ENCODE measurements around the gene FAM219A.

FAM219A gene

DNA sequence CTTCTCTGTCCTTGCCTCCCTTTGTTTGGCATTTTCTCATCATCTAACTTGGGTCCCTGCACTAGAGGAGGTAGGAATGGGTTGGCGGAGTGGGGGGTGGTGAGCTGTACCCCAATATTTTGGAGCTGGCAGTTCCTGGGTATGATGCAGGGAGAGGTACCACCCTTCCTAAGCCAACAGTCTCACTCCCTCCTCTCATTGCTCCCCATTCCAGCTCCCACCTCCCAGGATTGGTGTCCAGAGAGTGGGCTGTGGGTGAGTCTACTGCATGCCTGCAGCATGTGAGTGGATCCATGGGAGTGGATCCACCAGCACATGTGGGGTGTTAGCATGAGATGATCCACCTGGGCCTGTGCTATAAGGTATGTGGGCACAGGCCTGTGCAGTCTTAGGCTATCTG lies 59.5 kb downstream of the FAM219A start:
- no peak for DNase-seq (ENCODE audit: low read depth, low spot score)
- Histone ChIP-seq H3K9me3 (ENCODE audit: low read depth, low read length) (no peaks in the 10 kb centered on the region), H3K27ac (no peak overlapping the region), H3K36me3 (ENCODE audit: insufficient read depth, low read length) (peaks cover 4% of the 10 kb centered on the region; the same call in 1 of the 2 replicates), H3K4me3 (no peak overlapping the region), H3K9ac (ENCODE audit: insufficient read length) (no peak overlapping the region)
- no peak for TF ChIP-seq EZH2 (IDR thresholded peaks at IDR 0.05)
- no peak for TF ChIP-seq POLR2AphosphoS5 (IDR thresholded peaks at IDR 0.05; ENCODE audit: borderline replicate concordance, low read depth, low read length)
- no peak for TF ChIP-seq FOXP2 (optimal IDR thresholded peaks at IDR 0.05; ENCODE audit: control extremely low read depth, extremely low read length, insufficient read depth)

DNA sequence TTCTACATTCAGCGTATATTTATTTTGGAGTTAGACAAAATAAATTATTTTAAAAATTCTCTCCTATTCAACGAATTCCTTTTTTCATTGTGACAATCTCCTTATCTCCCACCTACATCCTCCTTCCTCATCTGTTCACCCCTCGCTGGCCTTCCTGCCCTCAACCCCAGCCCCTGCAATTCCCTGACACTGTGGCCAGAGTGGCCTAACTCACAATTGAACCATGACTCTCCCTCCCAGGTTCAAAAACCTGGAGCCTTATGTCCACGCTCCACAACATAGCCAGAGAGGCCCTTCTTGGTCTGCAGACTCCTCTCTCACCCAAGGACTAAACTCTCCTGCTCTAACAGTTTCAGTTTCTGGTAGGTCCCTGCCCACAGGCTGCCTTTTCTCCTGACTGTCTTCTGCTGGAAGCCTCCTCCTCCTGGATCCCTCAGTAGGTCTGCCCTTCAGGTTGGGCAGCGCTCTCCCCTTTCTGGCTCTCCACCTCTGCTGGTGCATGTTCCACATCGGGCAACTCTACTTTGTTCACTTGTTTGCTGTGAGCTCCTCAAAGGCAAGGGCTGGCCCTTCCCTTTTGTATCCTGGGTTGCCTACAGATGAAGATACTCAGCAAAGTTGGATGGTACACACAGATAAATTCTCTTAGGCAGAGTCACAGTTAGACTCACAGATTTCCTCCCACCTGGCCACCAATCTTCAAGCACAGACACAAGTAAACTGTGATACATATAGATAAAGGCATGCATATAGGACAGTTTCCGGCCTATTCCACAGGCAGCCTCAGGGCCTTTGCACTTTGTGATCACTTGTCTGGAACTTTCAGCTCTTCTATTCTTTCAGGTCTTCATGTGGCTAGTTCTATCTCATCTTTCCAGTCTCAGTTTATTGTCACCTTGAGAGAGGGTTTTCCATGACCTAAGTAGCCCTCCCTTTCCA lies 61.8 kb downstream of the FAM219A start:
- TF ChIP-seq FOXP2 (optimal IDR thresholded peaks at IDR 0.05; ENCODE audit: control extremely low read depth, extremely low read length, insufficient read depth) (no peak), EZH2 (IDR thresholded peaks at IDR 0.05) (no peak), POLR2AphosphoS5 (IDR thresholded peaks at IDR 0.05; ENCODE audit: borderline replicate concordance, low read depth, low read length) (no peak)
- Histone ChIP-seq H3K27ac (no peak overlapping the region), H3K9ac (ENCODE audit: insufficient read length) (no peak overlapping the region), H3K4me3 (no peak overlapping the region), H3K36me3 (ENCODE audit: insufficient read depth, low read length) (no peaks in the 10 kb centered on the region; the same call in 1 of the 2 replicates), H3K9me3 (ENCODE audit: low read depth, low read length) (no peaks in the 10 kb centered on the region)
- DNase-seq (ENCODE audit: low read depth, low spot score), result no peak

DNA sequence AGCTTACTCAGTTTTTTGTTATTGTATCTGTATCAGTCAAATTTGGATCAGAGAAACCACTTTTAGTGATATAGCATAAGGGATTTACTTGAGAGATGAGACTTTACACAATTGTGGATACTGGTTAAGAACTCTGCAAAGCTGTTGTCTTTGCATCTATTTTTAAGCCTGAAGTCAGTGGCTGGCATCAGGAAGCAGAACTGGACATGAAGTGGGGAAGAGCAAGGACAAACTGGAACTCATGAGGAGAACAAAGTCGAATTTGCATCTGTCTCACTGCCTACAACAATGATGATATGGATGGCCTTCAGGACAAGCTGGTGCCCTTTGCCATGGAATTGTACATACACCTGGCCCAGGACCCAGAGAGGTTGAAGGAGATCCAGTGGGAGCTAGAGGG lies 65.9 kb downstream of the FAM219A start:
- TF ChIP-seq POLR2AphosphoS5 (IDR thresholded peaks at IDR 0.05; ENCODE audit: borderline replicate concordance, low read depth, low read length), result no peak
- Histone ChIP-seq H3K27ac (no peak overlapping the region), H3K4me3 (no peak overlapping the region), H3K9ac (ENCODE audit: insufficient read length) (no peak overlapping the region), H3K36me3 (ENCODE audit: insufficient read depth, low read length) (no peaks in the 10 kb centered on the region), H3K9me3 (ENCODE audit: low read depth, low read length) (no peaks in the 10 kb centered on the region)
- no peak for DNase-seq (ENCODE audit: low read depth, low spot score)

DNA sequence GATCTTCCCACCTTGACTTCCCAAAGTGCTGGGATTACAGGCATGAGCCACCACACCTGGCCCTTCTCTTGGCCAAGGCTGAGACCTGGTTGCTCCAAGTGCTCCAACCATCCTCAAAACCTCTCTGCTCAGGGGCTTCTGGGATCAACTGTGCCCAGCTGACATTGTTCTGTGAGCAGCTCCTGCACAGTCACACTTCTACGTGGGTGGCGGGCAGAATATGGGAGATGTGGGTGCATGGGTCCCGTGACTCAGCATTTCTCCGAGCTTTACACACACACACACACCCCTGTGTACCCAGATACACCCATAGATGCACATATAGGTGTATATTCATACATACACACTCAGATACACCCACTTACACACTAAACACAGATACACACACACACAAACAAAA lies 71.1 kb downstream of the FAM219A start:
- no peak for DNase-seq (ENCODE audit: low read depth, low spot score)
- H3K4me3 ChIP-seq, result no peak overlapping the region
- no peaks in the 10 kb centered on the region for H3K36me3 ChIP-seq (ENCODE audit: insufficient read depth, low read length)
- no peak for TF ChIP-seq POLR2AphosphoS5 (IDR thresholded peaks at IDR 0.05; ENCODE audit: borderline replicate concordance, low read depth, low read length)
- TF ChIP-seq EZH2 (IDR thresholded peaks at IDR 0.05), result no peak
- no peak for TF ChIP-seq FOXP2 (optimal IDR thresholded peaks at IDR 0.05; ENCODE audit: control extremely low read depth, extremely low read length, insufficient read depth)
- no peak overlapping the region for H3K9ac ChIP-seq (ENCODE audit: insufficient read length)
- no peak overlapping the region for H3K27ac ChIP-seq
- H3K9me3 ChIP-seq (ENCODE audit: low read depth, low read length), result no peaks in the 10 kb centered on the region

DNA sequence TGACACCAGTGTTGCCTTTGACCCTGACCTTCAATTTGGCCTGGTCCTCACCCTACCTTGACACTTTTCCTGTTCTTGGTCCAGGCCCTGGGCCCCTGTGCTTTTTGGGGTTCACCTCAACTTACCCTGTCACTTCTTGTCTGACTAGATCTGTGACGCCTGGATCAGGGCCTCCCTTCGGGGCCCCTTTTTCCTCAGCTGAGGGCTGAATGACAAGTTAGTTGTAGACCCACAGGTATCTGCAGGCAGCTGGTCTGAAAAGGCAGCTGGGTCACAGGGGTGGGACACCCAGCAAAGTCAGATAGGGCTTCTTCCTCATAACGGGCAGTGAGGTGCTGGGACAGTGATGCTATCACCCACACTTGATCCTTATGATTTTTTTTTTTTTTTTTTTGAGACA lies 71.7 kb downstream of the FAM219A start:
- no peak overlapping the region for H3K27ac ChIP-seq
- no peaks in the 10 kb centered on the region for H3K9me3 ChIP-seq (ENCODE audit: low read depth, low read length)
- TF ChIP-seq POLR2AphosphoS5 (IDR thresholded peaks at IDR 0.05; ENCODE audit: borderline replicate concordance, low read depth, low read length) (no peak), EZH2 (IDR thresholded peaks at IDR 0.05) (no peak), FOXP2 (optimal IDR thresholded peaks at IDR 0.05; ENCODE audit: control extremely low read depth, extremely low read length, insufficient read depth) (no peak)
- H3K9ac ChIP-seq (ENCODE audit: insufficient read length), result no peak overlapping the region
- H3K36me3 ChIP-seq (ENCODE audit: insufficient read depth, low read length), result no peaks in the 10 kb centered on the region
- no peak overlapping the region for H3K4me3 ChIP-seq
- no peak for DNase-seq (ENCODE audit: low read depth, low spot score)

DNA sequence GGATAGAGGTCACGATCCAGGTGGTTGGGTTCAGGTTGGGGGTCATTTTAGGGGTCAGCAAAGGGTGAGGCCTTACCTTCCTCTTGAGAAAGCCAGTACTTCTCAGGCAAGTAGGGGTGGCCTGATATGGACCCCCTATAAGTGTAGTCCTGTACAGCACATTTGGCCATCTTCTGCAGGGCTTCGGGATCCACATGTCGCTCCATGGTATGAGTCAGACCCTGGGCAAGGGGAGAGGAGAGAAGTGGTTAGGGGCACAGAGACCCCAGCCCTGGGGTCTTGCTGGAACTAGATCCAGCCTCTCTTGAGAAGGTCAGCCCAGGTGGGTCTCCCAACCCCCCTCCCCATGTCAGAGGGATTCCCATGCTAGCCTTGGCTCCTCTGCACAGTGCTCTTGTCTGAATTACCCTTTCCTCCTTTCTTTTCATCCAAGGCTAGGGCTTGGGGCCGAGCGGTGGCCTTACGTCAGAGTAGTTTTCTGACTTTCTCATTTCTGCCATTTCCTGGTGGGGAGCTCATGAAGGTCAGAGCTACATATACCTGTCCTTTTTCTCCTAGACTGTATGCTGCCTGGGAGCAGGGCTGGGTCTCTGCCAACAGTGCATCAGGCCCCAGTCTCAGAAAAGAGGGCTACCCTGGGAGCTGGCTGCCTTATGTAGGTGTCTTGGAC lies 72.7 kb downstream of the FAM219A start:
- no peaks in the 10 kb centered on the region for H3K36me3 ChIP-seq (ENCODE audit: insufficient read depth, low read length)
- TF ChIP-seq EZH2 (IDR thresholded peaks at IDR 0.05), result no peak
- no peak for TF ChIP-seq FOXP2 (optimal IDR thresholded peaks at IDR 0.05; ENCODE audit: control extremely low read depth, extremely low read length, insufficient read depth)
- no peak for TF ChIP-seq POLR2AphosphoS5 (IDR thresholded peaks at IDR 0.05; ENCODE audit: borderline replicate concordance, low read depth, low read length)
- DNase-seq (ENCODE audit: low read depth, low spot score), result no peak
- H3K27ac ChIP-seq, result no peak overlapping the region
- H3K9ac ChIP-seq (ENCODE audit: insufficient read length), result no peak overlapping the region
- no peaks in the 10 kb centered on the region for H3K9me3 ChIP-seq (ENCODE audit: low read depth, low read length)
- H3K4me3 ChIP-seq, result no peak overlapping the region

DNA sequence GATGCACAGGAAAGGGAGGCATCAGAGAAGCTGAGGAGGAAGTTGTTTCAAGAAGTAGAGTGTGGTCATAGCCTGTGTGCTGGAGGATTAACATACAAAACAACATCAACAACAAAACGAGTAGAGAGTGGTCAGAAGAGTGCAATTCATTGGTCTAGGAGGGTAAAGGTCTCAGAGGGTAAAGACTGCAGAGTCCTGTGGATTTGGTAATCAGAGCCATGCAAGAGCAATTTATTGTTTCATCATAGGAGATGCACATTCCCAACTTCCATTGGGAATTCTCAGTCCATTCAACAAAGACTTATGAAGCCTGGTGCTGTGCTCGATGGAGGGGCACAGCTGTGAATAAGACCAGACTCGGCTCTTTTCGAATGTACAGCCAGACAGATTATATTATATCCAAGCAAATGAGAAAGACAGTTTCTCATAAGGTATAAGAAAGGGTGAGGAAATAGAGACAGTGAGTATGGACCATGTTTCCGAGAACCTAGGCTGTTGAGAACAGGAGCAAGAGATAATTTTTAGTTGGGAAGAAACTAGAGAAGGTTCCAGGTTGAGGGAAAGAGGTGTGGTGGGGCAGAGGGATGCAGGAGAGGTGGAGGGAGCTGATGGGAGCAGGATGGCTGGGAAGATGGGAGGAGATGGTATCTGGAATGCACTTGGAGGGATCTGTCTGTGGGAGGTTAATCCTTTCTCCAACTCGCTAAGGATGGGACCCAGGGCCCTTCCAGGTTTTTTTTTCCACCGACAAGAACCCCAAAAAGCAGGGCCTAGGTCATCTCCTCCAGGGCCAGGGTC lies 73.8 kb downstream of the FAM219A start:
- no peak overlapping the region for H3K9ac ChIP-seq (ENCODE audit: insufficient read length)
- H3K4me3 ChIP-seq, result no peak overlapping the region
- TF ChIP-seq FOXP2 (optimal IDR thresholded peaks at IDR 0.05; ENCODE audit: control extremely low read depth, extremely low read length, insufficient read depth) (no peak), EZH2 (IDR thresholded peaks at IDR 0.05) (no peak), POLR2AphosphoS5 (IDR thresholded peaks at IDR 0.05; ENCODE audit: borderline replicate concordance, low read depth, low read length) (no peak)
- H3K27ac ChIP-seq, result no peak overlapping the region
- no peaks in the 10 kb centered on the region for H3K36me3 ChIP-seq (ENCODE audit: insufficient read depth, low read length)
- H3K9me3 ChIP-seq (ENCODE audit: low read depth, low read length), result no peaks in the 10 kb centered on the region
- no peak for DNase-seq (ENCODE audit: low read depth, low spot score)

DNA sequence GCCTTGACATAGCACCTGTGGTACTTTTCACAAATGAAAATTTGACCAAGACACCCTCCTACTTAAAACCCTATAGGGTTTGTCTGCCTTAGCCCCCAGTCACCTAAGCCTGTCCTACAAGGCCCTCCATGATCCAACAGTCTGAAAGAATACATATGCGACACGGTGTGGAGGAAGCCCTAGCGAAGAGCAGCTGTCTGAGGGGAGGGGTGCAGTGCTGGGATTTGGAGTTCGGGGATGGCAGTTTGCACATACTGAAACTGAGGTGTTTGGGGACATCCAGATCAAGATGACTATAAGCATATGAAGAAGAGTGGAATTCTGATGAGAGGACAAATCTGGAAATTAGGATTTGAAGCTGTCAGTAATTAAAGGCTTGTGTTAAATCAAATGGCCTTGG lies 74.5 kb downstream of the FAM219A start:
- H3K4me3 ChIP-seq, result no peak overlapping the region
- TF ChIP-seq EZH2 (IDR thresholded peaks at IDR 0.05), result no peak
- no peak for TF ChIP-seq POLR2AphosphoS5 (IDR thresholded peaks at IDR 0.05; ENCODE audit: borderline replicate concordance, low read depth, low read length)
- TF ChIP-seq FOXP2 (optimal IDR thresholded peaks at IDR 0.05; ENCODE audit: control extremely low read depth, extremely low read length, insufficient read depth), result no peak
- no peak overlapping the region for H3K9ac ChIP-seq (ENCODE audit: insufficient read length)

More for the DNA sequence above, 74.5 kb downstream of the FAM219A start:
- no peaks in the 10 kb centered on the region for H3K36me3 ChIP-seq (ENCODE audit: insufficient read depth, low read length)
- no peaks in the 10 kb centered on the region for H3K9me3 ChIP-seq (ENCODE audit: low read depth, low read length)
- DNase-seq (ENCODE audit: low read depth, low spot score), result no peak
- H3K27ac ChIP-seq, result no peak overlapping the region
